PC-3 (cell line): Measurements from ENCODE around the gene IFNA21.

Experiments used
- CTCF ChIP-seq: fragments of 300-600 bp; sonication (generic); conservative IDR thresholded peaks from 2 replicates; pipeline ENCODE4 v1.5.1; 2017; ENCODE audit warnings: antibody characterized with exemption, low read depth, mild to moderate bottlenecking, low read length
- EZH2phosphoT487 ChIP-seq: fragments of 300-600 bp; sonication (generic); IDR thresholded peaks from 2 replicates; pipeline ENCODE4 v1.6.1; 2018; ENCODE audit warnings: mild to moderate bottlenecking, antibody characterized with exemption, low read length, borderline replicate concordance

GRCh38 chr9:21119093-21119770 lies 47.2 kb downstream of the IFNA21 start:
- TF ChIP-seq EZH2phosphoT487 (no peak), CTCF (no peak)
